ENCODE measurements around the gene BLID.

BLID gene

DNA sequence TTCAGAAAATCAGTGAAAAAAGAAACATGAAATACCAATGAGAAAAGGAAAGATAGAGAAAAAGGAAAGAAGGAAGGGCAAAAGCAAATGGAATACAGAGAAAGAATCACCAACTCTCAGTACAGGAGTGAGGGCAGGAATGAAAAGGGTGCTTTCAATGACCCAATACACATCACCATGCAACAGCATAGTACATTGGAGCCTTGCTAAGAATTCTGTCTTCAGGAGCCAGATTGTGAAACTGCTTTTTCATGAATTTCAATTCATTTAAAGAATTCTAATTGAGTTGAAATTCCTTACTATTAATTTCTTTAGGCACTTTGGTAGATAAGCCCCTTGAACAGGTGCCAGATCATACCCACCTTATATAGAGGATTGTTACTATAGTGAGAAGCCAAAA lies 34.9 kb downstream of the BLID start:
- DNase-seq (ENCODE audit: low read depth) = no peak

DNA sequence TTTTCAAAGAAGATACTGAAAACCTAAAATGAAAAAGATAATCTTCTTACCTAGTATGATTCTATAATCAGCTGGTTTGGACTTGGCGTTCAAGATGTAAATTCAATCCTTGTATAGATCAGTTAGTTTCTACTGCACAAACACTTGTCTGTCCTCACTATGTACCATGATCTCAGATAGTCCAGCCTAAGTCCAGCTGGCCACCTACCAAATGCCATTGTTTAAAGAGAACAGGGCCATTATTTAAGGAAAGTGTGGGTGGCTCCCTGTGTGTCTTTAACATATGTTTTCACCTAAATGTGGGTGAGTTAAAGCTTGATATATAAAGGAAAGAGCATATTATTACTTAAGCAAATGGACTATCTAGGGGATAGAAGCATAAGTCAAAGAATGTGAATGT lies 38.6 kb downstream of the BLID start:
- no peak for DNase-seq (ENCODE audit: low read depth)

DNA sequence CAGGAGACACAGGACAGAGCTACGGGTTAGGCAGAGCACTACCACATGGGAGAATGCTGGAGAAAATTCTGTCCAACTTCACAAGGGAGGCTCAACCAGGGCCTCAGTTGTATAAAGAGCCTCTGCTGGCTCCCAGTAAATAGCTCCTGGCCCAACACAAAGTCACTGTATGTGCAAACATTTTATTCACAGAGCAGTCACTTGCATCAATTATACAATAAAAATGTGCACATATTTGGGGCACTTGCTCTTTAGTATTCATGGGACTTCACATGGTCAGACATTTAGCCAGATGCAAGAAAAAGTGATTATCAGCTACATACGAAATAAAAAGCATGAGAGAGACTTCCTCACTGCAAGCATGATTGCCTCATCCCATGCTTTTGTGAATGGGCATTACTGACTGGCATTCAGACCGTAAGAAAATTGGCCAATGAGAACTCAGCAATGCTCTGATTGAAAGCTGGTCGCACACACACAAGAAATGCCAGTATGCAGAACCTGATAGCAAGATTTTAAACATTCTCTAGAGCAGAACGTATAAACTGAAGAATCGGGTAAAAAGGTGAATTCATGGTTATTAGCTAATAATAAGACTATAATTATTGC lies 39.4 kb downstream of the BLID start:
- no peak for DNase-seq (ENCODE audit: low read depth)

DNA sequence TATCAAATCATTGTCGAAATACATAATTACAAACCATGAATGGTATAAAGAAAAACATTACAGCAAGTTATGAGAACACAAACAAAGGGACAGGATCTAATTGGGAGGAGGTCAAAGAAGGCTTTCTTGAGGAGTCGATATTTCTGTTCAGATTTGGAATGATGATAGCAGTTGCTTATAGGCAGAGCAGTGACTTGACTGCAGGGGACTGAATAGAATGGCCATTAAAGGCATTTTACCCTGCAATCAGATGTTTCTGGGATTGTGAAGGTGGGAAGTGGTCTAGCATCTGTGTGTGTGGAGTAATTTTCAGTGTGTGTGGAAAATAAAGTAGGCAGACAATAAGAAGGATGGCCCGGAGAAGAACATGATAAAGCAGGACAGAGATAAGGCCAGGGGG lies 41.0 kb downstream of the BLID start:
- DNase-seq (ENCODE audit: low read depth) = no peak

DNA sequence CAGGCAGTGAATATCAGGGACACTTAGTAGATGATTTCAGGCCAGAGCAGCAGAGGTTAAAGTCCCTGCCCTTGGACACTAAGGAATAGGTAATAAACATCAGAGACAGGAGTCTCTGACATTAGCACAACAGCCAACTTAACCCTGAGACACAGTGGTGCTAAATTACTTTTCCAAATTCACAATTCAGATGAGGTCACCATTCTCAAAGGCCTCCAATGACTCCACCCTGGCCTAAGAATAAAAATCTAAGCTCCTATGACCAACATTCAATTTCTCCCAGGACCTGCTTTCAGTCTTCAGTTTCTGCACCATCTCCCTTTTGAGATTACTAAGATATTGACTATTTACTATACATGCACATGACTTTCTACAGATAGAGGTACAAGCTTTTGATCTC lies 42.0 kb downstream of the BLID start:
- no peak for DNase-seq (ENCODE audit: low read depth)

DNA sequence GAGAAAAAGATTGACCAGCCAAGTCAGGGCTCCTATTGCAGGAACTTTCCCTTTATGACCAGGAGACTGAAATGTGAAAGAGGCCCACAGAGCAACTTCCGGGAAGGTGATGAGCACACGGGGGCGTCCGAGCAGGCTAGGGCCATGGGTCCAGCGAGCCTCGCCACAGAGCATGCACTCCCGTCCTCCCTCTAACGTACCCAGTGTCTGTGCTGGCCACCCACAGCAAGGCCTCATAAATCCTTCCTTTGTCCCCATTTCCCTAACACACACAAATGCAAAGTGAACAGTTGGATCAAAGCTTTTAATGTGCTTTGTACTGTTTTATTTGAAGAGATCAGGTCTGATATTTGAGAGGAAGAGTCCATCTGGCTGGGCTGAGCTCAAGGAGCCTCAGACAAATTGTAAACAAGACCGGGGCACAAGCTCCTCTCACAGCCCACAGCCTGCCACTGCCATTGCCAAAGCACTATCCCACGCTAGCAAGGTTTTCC lies 44.3 kb downstream of the BLID start:
- no peak for DNase-seq (ENCODE audit: low read depth)

DNA sequence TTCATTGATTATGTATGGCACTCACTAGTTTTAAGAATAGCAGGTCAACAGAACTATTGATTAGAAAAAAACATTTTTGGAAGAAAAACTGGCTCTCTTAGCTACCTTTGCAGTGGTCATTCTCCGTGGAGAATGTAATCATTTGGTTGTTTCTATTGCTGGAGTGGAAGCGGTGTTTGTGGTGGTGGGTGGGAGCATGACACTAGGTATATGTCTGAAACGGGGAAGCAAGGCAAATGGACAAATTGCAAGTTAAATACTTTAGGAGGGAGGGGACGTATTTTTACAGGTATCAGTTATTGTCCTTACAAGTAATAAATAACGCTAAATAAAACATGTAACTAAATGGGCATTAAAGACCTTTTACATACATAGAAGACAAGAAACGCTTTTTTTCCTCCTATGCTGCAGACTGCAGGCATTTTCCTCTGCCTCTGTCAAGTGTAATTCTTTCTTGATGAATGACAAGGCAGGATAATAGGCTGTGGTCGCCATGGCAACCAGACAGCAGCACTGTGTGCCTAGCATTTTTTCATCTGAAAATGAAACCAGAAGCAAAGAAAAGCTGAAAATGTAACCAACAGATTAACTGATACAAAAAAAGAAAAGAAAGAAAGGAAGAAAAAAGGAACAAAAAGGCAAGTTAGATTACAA lies 46.2 kb downstream of the BLID start:
- peak; percentile 91 for DNase-seq (ENCODE audit: low read depth)

DNA sequence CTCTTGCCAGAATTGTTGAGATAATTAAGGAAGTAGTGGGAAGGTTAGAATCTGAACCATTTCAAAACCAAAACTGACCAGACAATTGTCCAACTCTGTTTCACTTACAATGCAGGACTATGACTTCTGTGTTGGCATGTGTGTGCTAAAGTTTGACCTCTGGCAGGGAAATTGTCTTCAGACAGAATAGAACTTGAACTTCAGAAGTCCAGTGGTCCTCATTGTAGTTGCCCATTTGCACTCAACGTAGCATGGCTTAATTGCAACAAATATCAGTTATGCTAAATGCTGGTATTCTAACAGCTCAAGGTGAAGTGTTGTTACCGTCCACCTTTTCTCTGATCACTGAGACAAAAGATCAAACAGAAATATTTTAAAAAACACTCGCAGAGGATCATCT lies 47.2 kb downstream of the BLID start:
- peak; percentile 25 for DNase-seq (ENCODE audit: low read depth)

DNA sequence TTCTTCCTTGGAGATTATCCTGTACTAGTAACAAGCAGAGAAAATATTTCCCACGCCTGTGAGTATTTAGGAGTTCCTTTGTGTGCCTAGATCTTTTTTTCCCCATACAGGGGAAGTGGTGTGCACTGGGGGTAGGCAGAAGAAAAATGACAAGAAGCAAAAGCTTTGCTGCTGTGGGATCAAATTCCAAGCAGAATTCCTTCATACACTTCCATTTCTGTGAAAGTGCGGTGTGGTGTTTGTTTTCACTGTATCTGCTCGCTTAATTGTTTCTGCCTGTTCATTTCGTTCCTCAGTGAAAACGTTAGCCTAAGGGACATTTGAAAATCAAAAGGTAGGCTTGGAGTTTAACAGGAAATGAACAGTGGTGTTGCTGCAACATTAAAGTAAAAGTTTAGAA lies 47.9 kb downstream of the BLID start:
- DNase-seq (ENCODE audit: low read depth) = peak; percentile 86

Data from EH (cell line).